ACHN (cell line): ENCODE measurements around the gene VSTM2B.

Experiments used
- DNase-seq: peaks from one replicate; pipeline ENCODE4 v3.0.0-alpha.2; 2015
- in situ Hi-C: cut with HindIII; loops from 2 replicates; pipeline ENCODE4 v1.10.0; 2017; ENCODE audit warnings: low sequenced_read_pairs, low pct_ligation_motif_present, low pct_unique_long_range_greater_than_20kb

The VSTM2B gene

DNA sequence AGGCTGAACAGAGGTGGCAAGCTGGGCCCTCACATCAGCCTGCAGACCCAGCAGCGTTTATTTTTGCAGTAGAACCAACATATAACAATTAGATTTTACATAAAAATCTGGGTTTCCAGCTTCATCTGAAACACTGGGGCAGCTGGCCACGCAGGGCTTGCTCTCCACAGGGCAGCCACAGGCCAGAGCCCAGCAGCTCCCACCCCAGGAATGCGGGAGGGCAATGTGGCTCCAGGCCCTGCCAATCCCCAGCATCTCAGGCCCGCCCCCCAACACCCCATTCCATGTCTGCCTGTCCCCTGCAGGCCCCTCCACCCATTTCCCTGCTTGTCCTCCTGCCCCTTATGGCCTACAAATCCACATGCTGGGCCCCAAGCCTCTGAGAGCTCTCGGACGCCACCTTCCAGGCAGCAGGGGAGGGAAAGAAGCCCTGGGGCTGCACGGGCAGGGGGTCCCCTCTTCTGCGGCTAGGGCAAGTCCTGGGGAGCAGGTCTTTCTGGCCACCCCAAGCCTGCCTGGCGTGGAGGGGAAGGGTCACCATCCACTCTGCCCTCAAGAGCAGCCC is 15.0 kb upstream of the VSTM2B start:
- in situ Hi-C loops, result no loop called here
- DNase-seq, result no peak

DNA sequence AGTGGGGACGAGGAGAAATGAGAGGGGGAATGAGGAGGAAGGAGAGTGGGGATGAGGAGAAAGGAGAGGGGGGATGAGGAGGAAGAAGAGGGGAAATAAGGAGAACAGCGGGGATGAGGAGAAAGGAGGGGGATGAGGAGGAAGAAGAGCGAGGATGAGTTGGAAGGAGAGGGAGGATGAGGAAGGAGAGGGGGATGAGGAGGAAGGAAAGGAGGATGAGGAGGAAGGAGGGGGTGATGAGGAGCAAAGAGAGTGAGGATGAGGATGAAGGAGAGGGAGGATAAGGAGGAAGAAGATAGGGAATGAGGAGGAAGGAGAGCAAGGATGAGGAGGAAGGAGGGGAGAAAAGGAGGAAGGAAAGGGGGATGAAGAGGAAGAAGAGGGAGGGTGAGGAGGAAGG is 14.0 kb upstream of the VSTM2B start:
- no peak for DNase-seq
- in situ Hi-C loops, result no loop called here

DNA sequence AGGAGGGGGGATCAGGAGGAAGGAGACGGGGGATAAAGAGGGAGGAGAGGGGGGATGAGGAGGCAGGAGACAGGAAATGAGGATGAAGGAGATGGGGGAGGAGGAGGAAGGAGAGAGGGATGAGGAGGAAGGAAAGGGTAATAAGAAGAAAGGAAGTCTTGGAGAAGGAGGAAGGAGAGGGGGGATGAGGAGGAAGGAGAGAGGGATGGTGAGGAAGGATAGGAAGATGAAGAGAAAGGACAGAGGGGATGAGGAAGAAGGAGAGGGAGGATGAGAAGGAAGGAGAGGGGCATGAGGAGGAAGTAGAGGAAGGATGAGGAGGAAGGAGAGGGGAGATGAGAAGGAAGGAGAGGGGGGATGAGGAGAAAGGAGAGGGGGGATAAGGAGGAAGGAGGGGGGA is 13.0 kb upstream of the VSTM2B start:
- no peak for DNase-seq
- in situ Hi-C loops, result no loop called here

DNA sequence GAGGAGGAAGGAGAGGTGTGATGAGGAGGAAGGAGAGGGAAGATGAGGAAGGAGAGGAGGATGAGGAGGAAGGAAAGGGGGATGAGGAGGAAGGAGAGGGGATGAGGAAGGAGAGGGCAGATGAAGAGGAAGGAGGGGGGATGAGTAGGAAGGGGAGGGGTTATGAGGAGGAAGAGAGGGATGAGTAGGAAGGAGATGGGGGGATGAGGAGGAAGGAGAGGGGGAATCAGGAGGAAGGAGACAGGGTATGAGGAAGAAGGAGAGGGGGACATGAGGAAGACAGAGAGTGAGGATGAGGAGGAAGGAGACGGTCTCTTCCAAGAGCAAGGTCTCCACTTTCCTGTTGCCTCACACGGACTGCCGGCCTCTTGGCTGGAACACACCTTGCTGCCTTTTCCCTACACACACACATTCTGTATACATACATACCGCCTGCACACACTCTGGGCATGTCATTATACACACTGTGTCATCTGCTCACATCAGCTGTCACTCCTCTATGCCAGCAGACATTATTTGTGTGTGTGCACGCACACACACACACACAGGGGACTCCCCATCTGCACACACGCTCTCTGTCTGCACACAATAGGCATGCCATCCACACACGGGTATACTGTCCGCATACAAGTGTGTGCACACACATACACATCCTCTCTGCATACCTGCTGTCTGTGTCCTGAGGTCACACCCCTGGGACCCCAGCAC is 11.1 kb upstream of the VSTM2B start:
- in situ Hi-C loops, result no loop called here
- DNase-seq, result no peak

DNA sequence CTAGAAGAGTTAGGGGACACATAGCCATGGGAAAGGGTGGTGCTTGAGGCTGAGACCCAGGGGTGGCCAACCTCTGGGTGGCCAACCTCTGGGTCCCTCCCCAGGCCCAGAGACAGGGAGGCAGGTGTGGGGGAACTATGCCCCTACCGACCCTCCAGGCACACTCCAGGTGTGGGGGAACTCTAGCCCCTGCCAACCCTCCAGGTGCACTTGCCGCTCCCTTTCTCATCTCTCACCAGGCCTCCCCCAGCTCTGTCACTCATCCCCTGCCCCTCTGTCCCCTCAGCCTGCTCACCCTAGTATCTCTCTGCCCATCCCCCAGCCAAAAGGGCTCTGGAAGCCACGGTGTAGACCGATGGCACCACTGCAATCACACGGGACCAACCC is 10.6 kb upstream of the VSTM2B start:
- DNase-seq, result no peak
- in situ Hi-C loops, result no loop called here

DNA sequence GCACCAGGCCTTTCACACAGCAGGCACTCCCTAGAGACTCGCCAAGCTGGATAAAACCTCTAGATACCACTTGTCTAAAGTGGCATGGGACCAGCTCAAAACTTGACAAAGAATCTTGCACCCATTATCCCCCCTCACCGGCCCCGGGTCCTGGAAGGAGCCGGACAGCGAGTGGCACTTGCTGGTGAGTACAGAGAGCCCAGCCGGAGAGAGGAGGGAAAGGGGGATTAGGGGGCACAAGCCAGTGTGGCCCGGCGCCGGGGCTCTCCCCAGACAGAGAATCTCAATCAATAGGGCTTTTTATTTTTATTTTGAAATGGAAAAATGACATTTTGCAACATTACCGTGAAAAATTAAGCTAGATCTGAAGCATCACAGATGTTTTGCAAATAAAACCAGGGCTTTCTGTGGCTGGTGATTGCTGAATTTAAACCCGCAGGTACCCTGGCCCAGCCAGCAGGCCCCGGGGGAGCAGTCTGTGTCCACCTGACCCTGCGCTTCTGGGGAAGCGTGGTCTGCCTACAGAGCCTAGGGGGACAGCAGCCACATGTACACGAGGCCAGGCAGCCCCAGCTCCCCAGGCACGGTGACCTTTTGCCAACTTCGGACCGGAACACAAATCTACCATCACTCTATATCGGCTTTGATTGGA is 10.0 kb upstream of the VSTM2B start:
- in situ Hi-C loops, result no loop called here
- no peak for DNase-seq

DNA sequence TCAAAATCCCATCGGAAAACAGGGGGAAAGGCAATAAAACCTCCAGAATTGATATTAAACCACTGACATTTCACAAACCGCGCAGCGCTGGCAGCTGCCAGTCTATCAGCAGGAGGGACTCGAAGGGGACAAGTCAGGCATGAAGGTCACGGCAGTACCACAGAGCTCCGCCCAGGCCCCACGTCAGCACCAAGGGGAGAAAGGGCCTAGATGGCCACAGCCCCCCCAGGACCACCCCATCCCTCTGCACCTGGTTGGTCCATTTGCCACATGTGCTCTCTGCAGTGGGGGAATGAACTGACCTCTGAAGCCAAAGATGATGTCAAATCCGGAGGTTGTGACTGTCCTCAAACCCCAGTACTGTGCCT is 9.5 kb upstream of the VSTM2B start:
- no peak for DNase-seq
- in situ Hi-C loops, result no loop called here

DNA sequence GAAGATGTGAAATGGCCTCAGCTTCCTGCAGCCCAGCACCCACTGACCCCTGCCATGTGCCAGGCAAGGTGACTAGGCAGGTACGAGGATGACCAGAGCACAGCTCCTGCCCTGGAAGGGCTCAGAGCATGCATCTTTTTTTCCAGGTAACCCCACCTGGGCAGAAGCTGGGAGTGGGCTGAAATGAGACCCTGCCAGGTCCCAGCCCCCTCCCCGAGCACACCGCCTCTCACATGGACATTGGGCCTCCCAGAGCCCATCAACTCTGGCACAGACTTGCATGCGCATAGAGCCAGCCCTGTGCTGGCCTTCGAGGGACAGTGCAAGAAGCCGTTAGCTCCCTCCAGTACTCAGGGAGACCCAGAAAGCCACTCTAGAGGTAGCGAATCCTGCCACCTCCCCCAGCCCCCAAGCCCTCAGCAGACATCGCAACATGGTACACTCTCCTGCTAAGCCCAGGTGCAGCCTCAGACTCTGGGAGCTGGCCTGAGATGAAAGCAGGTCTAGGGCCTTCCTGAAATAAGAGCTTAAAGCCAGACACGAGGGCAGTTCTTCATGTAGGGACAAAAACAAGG is 8.9 kb upstream of the VSTM2B start:
- no peak for DNase-seq
- in situ Hi-C loops, result no loop called here

DNA sequence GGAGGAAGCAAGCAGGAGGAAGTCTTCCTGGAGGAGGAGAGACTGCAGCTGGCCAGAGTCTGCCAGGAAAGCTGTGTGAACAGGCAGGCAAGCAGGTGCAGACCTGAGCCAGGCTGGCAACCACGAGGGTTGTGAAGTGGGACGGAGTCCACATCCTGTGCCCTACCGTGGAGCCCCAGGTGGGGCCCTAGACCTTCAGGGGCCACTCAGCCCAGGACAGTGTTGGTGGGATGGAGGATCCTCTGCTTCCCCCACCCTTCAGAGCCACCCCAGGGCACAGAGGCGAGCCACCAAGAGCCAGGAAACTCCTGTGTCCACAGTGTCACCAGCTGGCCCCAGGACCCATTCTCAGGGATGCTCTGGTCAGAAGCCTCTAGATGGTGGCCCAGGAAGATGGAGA is 8.4 kb upstream of the VSTM2B start:
- no peak for DNase-seq
- in situ Hi-C loops, result no loop called here

DNA sequence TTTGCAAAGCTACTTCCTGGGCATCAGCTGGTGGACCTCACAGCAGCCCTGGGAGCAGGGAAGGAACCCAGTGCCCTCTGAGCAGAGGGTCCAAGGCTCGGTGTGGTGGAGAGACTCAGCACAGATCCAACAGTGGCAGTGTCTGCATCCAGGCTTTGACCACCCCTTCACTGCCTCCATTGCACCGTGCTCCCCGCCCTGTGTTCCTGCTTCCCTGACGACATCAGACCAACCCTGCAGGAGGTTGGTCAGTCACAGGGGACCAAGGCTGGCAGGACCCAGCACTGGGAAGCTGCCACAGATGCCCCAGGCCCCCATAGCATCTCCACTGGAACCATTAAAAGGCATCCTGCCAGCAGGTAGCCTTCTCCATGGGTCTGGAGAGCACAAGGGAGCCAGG is 7.8 kb upstream of the VSTM2B start:
- DNase-seq, result no peak
- in situ Hi-C loops, result no loop called here

DNA sequence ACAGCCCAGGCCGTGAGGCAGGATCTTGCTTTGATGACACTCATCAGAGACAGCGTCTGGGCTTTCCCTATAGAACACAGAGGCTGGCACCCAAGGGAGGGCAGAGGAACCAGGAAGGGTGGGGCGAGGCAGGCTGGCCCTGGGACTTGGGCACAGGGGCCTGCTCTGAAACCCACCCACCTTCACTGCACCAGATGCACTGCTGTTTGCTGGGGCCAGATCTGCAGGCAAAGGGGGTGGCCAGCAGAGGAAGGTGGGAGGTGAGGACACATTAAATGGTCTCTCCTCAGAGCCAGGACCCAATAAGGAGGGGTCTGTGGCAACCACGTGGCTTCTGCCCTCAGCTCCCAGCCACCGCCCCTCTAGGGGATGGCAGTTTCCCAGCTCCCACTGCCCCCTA is 6.6 kb upstream of the VSTM2B start:
- no peak for DNase-seq

DNA sequence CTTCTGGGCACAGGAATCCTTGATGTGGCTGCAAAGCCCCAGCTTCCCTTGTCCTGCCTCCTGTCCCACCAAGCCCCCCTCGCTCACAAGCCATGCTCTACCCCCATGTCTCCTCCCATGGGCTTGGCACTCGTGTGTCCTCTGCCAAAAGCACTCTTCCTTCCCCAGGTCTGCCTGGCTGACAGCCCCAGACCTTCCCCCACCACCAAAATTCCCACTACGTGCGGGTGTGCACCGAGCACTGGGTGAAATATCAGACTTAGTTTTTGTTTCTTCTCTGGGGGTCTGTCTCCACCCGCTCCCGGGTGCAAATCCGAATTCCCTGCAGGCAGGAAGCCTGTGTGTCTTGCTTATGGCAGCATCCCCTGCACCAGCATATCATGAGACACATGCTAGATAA is 5.9 kb upstream of the VSTM2B start:
- in situ Hi-C loops, result no loop called here
- DNase-seq, result no peak

More for the DNA sequence above, 6.6 kb upstream of the VSTM2B start:
- in situ Hi-C loops, result no loop called here

DNA sequence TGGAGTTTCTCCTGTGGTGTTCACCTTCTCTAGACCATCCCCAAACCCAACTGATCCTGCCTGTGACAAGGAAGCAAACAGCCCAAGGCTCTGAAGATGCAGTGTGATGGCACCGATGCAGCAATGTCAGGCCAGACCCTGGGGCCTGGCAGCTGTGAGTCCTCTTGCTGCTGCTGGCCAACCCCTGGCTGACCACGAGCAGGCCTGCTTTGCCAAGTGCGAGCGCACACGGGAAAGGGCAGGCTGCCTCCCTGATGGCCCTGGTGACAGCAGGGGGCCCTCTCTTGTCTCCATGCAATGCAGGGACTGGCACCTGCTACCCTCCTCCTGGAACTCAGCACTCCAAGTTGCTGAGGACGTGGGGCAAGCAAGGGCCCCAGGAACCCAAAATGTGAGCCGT is 5.4 kb upstream of the VSTM2B start:
- no peak for DNase-seq
- in situ Hi-C loops, result no loop called here

DNA sequence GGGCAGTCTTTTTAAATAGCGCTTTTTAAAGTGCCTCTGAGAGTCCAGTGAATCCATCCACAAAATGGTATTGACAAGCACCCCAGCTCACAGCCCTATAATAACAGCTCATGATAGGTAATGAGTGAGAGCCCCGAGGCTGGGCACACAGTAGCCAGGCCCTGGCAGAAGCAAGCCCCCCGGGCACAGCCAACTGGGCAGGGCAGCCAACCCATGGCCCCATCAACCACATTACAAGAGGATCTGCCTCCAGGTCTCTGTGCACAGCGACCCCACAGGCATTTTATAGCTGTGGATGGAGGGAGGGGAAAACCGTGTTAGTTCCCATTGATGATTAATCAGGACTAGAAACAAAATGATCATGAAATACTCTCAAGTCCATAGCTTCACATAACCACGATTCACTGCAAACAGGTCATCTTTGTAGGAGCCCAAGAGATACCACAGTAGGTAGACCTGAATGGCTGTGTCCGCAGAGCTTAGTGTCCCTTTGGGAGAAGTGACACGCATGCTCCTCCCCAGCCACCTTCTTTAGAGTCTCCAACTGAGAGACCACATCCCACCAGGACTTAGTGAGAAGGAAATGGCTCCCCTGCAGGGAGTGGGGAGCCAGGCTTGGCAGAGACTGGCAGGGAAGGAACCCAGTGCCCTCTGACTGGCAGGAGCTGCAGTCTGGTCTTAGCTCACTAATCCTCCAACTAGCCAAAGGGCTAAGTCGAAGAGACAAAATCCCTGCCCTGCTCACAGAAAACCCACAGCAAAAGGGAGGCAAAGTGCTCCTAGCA is 4.3 kb upstream of the VSTM2B start:
- no peak for DNase-seq
- in situ Hi-C loops, result no loop called here

DNA sequence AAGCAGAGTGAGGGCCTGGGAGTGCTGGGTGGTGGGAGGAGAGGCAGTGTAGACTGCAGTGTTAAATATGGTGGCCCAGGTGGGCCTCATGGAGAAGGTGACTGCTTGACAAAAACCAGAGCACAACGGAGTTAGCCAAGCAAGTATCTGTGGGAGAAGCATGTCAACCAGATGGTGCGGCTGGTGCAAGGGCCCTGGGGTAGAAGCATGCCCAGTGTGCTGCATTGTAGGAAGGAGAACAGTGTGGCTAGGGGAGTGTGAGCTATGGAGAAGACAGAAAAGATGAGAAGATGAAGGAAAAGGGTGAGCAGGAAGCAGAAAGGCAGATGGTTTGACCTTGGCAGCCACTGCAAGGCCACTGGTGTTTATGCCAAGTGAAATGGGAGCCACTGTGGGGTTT is 2.2 kb upstream of the VSTM2B start:
- DNase-seq, result no peak
- in situ Hi-C loops, result no loop called here

DNA sequence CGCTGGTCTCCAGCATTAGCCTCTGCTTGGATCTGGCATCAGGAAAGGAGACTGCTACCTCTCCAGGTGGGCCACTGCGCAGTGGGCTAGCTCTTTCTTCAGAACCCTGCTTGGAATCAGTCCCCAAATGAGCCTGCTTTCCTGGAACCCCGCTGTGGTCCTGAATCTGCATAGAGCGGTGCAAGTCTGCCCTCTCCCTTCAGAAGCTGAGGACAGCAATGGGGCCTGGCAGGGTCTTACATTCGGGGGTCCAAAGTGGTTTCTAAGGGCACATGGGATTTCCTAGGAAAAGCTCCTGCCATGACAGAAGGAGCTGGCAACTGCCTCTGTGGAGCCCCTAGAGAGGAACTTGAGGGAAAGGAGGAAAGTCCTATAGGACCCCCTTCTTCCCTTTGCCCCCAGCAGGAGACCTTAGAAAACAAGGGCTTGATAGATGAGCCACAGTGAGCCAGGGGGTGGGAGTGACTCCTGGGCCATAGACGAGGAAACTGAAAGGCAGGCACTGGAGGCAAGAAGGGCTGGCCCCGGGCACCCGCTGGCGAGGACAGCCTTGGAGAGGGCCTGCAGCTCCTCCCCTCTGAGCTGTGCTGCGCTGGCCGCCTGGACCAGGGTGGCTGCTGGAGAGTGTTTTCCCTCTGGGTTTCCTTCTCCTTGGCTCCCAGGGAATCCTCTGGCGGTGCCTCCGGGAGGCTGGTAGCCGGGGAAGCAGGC is 1.4 kb upstream of the VSTM2B start:
- DNase-seq, result no peak
- in situ Hi-C loops, result no loop called here

DNA sequence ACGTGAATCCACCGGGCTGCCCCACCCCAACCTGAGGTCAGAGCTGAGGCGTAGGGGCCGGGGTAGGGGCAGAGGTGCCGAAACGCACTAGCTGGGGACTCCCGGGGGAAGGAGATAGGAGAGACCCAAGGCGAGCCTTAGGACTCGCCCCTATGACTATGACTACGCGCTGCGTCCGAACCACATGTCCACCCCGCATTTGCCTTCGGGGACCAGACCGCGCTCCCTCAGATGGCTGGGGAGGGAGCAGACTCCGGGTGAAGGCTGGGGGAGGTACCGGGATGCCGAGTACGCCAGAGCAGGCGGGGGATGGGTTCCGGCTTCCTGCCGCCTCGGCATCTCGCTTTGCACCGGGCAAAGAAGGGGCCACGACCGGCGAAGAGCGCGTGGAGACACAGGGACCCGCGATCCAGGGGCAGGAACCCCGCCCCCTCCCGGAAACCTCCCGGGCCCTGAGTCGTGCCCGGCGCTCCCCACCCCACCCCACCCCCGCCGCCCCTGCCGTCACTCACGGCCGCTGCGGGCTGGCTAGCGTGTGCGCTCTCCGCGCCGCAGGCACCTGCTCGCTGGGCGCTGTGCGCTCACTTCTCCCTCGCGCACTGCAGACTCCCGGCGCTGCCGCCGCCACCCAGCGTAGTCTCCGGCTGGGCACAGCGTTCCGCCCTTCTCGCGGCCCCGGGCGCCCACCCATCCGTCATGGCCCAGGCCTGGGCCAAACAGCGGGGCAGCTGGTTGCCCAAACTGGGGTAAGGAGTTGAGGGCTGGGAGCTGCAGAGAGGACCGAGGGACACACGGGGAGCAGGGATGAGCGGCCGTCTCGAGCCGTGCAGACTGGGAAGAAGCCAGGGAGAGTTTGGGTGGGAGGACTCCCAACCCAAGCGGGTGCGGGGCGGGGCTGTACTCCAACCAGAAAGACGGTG is 622 bp upstream of the VSTM2B start:
- in situ Hi-C loops, result no loop called here
- no peak for DNase-seq
